HCT116 (cell line): ENCODE measurements around the gene ACBD6. TPM values are rescaled to one million over a fixed set of nuclear protein-coding genes. Genes with fewer than 3 reads are reported as not detected.

Source experiments
- ATAC-seq: fragments of 200-7000 bp; cut with Tn5 transposase; 2 replicates; pipeline ENCODE4 v1.9.1; 2020; ENCODE audit warnings: mild to moderate bottlenecking, moderate library complexity
- BruUV-seq: library from RNA; stranded (reverse); fragments of 400-500 nt; replicated peaks from 2 replicates; lab custom pipeline; 2021; lab: Mats Ljungman, UMichigan
- CTCF ChIA-PET: fragments of 300-600 bp; sonication (Branson Sonifier 250); formaldehyde crosslinking; loops from one replicate; lab custom pipeline; 2021; ENCODE audit warnings: antibody characterized with exemption; lab: Charles Lee
- POLR2A ChIA-PET: fragments of 300-600, 350-600 bp; sonication (Branson Sonifier 250); formaldehyde crosslinking; loops from one replicate; lab custom pipeline; 2021; ENCODE audit warnings: antibody characterized with exemption; lab: Charles Lee
- RAD21 ChIA-PET, 2 experiments: fragments of 300-600 bp; sonication (Branson Sonifier 250); formaldehyde crosslinking; loops; one replicate each; lab custom pipeline; 2023; ENCODE audit warnings: low total read pairs in 2 of 2; ENCODE audit not compliant: uncharacterized antibody in 2 of 2, unreplicated experiment in 2 of 2, low non-redundant PET in 1 of 2; lab: Charles Lee
- DNase-seq: peaks from one replicate; pipeline ENCODE4 v3.0.0-alpha.2; 2010; ENCODE audit warnings: low read depth, low spot score
- H2AFZ ChIP-seq: fragments of 200-600 bp; shearing (Covaris generic), sonication (generic); 2 replicates; pipeline ENCODE4 v1.6.1; 2017; ENCODE audit warnings: low read depth, mixed run types, mixed read lengths, antibody characterized with exemption, low read length; ENCODE audit not compliant: poor library complexity, severe bottlenecking
- H3K27ac ChIP-seq: 2 replicates; pipeline ENCODE4 v1.5.1; 2012; ENCODE audit warnings: low read depth, low read length
- H3K27me3 ChIP-seq: fragments of 200-600 bp; sonication (generic); 2 replicates; pipeline ENCODE4 v1.6.1; 2016; ENCODE audit warnings: mixed run types, low read length, mixed read lengths; ENCODE audit not compliant: insufficient read depth
- H3K36me3 ChIP-seq, 2 experiments: fragments of 200-500 bp in 1 of 2; fragments of 200-600 bp in 1 of 2; sonication (Bioruptor generic) in 1 of 2; sonication (generic) in 1 of 2; 2 replicates each; pipeline versions ENCODE4 v1.5.1 to v1.6.1; 2014 to 2016; ENCODE audit warnings: low read length in 2 of 2, inconsistent platforms in 1 of 2, mixed read lengths in 1 of 2, mixed run types in 1 of 2; ENCODE audit not compliant: insufficient read depth in 2 of 2, control insufficient read depth in 1 of 2
- H3K4me1 ChIP-seq, 2 experiments: fragments of 200-600 bp in 1 of 2; sonication (generic) in 1 of 2; 2 replicates each; pipeline versions ENCODE4 v1.5.1 to v1.6.1; 2012 to 2017; ENCODE audit warnings: low read length in 2 of 2, inconsistent platforms in 1 of 2, mild to moderate bottlenecking in 1 of 2, mixed read lengths in 1 of 2, mixed run types in 1 of 2, moderate library complexity in 1 of 2; ENCODE audit not compliant: insufficient read depth in 2 of 2, control insufficient read depth in 1 of 2
- H3K4me2 ChIP-seq: fragments of 200-600 bp; sonication (generic); 2 replicates; pipeline ENCODE4 v1.6.1; 2017; ENCODE audit warnings: mixed run types, low read length, mixed read lengths
- H3K4me3 ChIP-seq, 2 experiments: fragments of 200-600 bp in 1 of 2; sonication (generic) in 1 of 2; replicated peaks in 1 of 2; 2 replicates each; pipeline ENCODE4 v1.5.1; 2011 to 2016; ENCODE audit warnings: low read length in 2 of 2, control low read depth in 1 of 2, low read depth in 1 of 2, mild to moderate bottlenecking in 1 of 2, mixed read lengths in 1 of 2, mixed run types in 1 of 2
- H3K79me2 ChIP-seq: fragments of 200-600 bp; sonication (generic); 2 replicates; pipeline ENCODE4 v1.6.1; 2017; ENCODE audit warnings: mild to moderate bottlenecking, mixed run types, low read length, moderate library complexity, mixed read lengths; ENCODE audit not compliant: insufficient read depth
- H3K9ac ChIP-seq: fragments of 200-600 bp; sonication (generic); 2 replicates; pipeline ENCODE4 v1.6.1; 2016; ENCODE audit warnings: low read length, mixed read lengths
- H3K9me2 ChIP-seq: fragments of 200-600 bp; sonication (generic), shearing (Covaris generic); 2 replicates; pipeline ENCODE4 v1.6.1; 2017; ENCODE audit warnings: mixed run types, mild to moderate bottlenecking, moderate library complexity; ENCODE audit not compliant: insufficient read depth
- H3K9me3 ChIP-seq, 2 experiments: fragments of 200-500 bp in 1 of 2; fragments of 200-600 bp in 1 of 2; sonication (Bioruptor generic) in 1 of 2; sonication (generic) in 1 of 2; 2 replicates each; pipeline ENCODE4 v1.6.1; 2014 to 2017; ENCODE audit warnings: low read length in 2 of 2, mixed read lengths in 2 of 2, inconsistent platforms in 1 of 2, low read depth in 1 of 2, mild to moderate bottlenecking in 1 of 2, mixed run types in 1 of 2, moderate library complexity in 1 of 2; ENCODE audit not compliant: control insufficient read depth in 1 of 2, insufficient read depth in 1 of 2
- H4K20me1 ChIP-seq: fragments of 200-600 bp; sonication (generic), shearing (Covaris generic); 2 replicates; pipeline ENCODE4 v1.6.1; 2017; ENCODE audit warnings: mixed run types, mild to moderate bottlenecking, moderate library complexity; ENCODE audit not compliant: insufficient read depth
- ATF3 ChIP-seq: IDR thresholded peaks from 2 replicates; pipeline ENCODE4 v1.6.1; 2012
- CBX3 ChIP-seq: IDR thresholded peaks from 2 replicates; pipeline ENCODE4 v1.6.1; 2012; ENCODE audit warnings: low read depth
- CEBPB ChIP-seq: IDR thresholded peaks from 2 replicates; pipeline ENCODE4 v1.6.1; 2012; ENCODE audit warnings: low read depth
- CTCF ChIP-seq, 3 experiments: fragments of 200-600 bp in 1 of 3; sonication (generic) in 1 of 3; IDR thresholded peaks in 2 of 3; conservative IDR thresholded peaks in 1 of 3; 2 replicates each; pipeline ENCODE4 v1.5.1; 2012 to 2017; ENCODE audit warnings: low read depth in 2 of 3, low read length in 2 of 3, antibody characterized with exemption in 1 of 3, borderline replicate concordance in 1 of 3, control low read depth in 1 of 3, mild to moderate bottlenecking in 1 of 3, mixed read lengths in 1 of 3, mixed run types in 1 of 3, moderate library complexity in 1 of 3; ENCODE audit not compliant: insufficient read depth in 1 of 3
- EGR1 ChIP-seq: IDR thresholded peaks from 2 replicates; pipeline ENCODE4 v1.6.1; 2012; ENCODE audit warnings: low read depth
- EZH2 ChIP-seq: fragments of 200-600 bp; sonication (generic); IDR thresholded peaks from 2 replicates; pipeline ENCODE4 v1.6.1; 2017; ENCODE audit warnings: antibody characterized with exemption, mixed run types
- EZH2phosphoT487 ChIP-seq: fragments of 200-600 bp; IDR thresholded peaks from 2 replicates; pipeline ENCODE4 v1.6.1; 2018; ENCODE audit warnings: antibody characterized with exemption, borderline replicate concordance
- FOSL1 ChIP-seq: IDR thresholded peaks from 2 replicates; pipeline ENCODE4 v1.6.1; 2012; ENCODE audit warnings: low read depth
- JUND ChIP-seq: IDR thresholded peaks from 2 replicates; pipeline ENCODE4 v1.6.1; 2012
- MAX ChIP-seq: IDR thresholded peaks from 2 replicates; pipeline ENCODE4 v1.6.1; 2012
- POLR2AphosphoS5 ChIP-seq: IDR thresholded peaks from 2 replicates; pipeline ENCODE4 v1.6.1; 2011; ENCODE audit warnings: mild to moderate bottlenecking, low read depth, low read length, moderate library complexity
- RAD21 ChIP-seq: IDR thresholded peaks from 2 replicates; pipeline ENCODE4 v1.6.1; 2012; ENCODE audit warnings: low read depth, mild to moderate bottlenecking
- REST ChIP-seq: IDR thresholded peaks from 2 replicates; pipeline ENCODE4 v1.6.1; 2012; ENCODE audit warnings: low read depth
- SIN3A ChIP-seq: IDR thresholded peaks from 2 replicates; pipeline ENCODE4 v1.6.1; 2012; ENCODE audit warnings: low read depth
- SP1 ChIP-seq: IDR thresholded peaks from 2 replicates; pipeline ENCODE4 v1.6.1; 2012; ENCODE audit warnings: low read depth
- SRF ChIP-seq: IDR thresholded peaks from 2 replicates; pipeline ENCODE4 v1.6.1; 2012; ENCODE audit warnings: low read depth
- TCF7L2 ChIP-seq: IDR thresholded peaks from 2 replicates; pipeline ENCODE4 v1.7.0; 2011; ENCODE audit warnings: borderline replicate concordance, inconsistent platforms; ENCODE audit not compliant: insufficient read depth, insufficient read length; ENCODE audit errors: extremely low read depth
- YY1 ChIP-seq: IDR thresholded peaks from 2 replicates; pipeline ENCODE4 v1.6.1; 2011; ENCODE audit warnings: low read length, low read depth, moderate library complexity, mild to moderate bottlenecking; ENCODE audit not compliant: insufficient replicate concordance; ENCODE audit errors: extremely low read depth
- ZBTB33 ChIP-seq: IDR thresholded peaks from 2 replicates; pipeline ENCODE4 v1.6.1; 2011; ENCODE audit warnings: mild to moderate bottlenecking, low read length, moderate library complexity; ENCODE audit not compliant: insufficient replicate concordance; ENCODE audit errors: extremely low read depth
- ZFX ChIP-seq: fragments of 450-650 bp; IDR thresholded peaks from 2 replicates; pipeline ENCODE4 v1.6.1; 2017
- intact Hi-C: fragments of 100-400 bp; cut with micrococcal nuclease; formaldehyde crosslinking; loops from 2 replicates; pipeline ENCODE4 v1.10.0; 2022
- total RNA-seq: library from RNA; stranded (reverse); gene quantifications from one replicate; pipeline ENCODE4 v1.2.1, GENCODE V29; 2021; ENCODE audit not compliant: unreplicated experiment

ACBD6 gene
- total RNA-seq, 1 experiment from 2014 or later = 43.2 TPM

DNA sequence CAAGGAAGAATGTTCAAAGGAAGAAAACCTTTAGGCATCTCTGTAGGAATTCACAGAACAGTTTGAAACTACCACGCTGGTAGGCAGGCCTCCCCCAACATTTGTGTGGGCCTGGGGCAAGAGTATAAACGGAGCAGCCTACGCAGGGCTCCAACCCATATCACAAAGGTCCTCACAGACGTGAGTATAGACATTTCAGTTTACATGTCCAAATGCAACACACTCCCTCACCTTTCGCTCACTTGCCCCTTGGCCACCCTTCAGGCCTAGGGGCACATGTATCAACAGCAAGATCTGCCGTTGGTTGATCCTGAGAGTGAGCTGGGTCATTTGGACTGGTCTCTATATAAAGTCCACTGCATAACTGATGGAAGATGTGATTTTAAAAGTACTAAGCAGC is 133.3 kb downstream of the ACBD6 start:
- no peaks in the 10 kb centered on the region for H3K9me2 ChIP-seq
- no peak overlapping the region for H3K4me2 ChIP-seq
- TF ChIP-seq ATF3 = no peak
- TF ChIP-seq ZBTB33 = no peak
- no peak for TF ChIP-seq MAX
- no peak for TF ChIP-seq SRF
- no peak for TF ChIP-seq TCF7L2
- TF ChIP-seq FOSL1 = no peak
- no peak for TF ChIP-seq CEBPB
- TF ChIP-seq SP1 = no peak
- no peak for TF ChIP-seq EGR1
- no peak for TF ChIP-seq JUND
- TF ChIP-seq EZH2phosphoT487 = no peak
- TF ChIP-seq RAD21 = no peak
- no peak for TF ChIP-seq CBX3
- TF ChIP-seq REST = no peak
- TF ChIP-seq CTCF (IDR thresholded peaks at IDR 0.05 in 2 of 3, conservative IDR thresholded peaks at IDR 0.05 in 1 of 3; ENCODE audit: borderline replicate concordance in 1 of 3, insufficient read depth in 1 of 3, low read depth in 2 of 3, low read length in 2 of 3) = no peak
- TF ChIP-seq POLR2AphosphoS5 = no peak
- TF ChIP-seq YY1 = no peak
- TF ChIP-seq ZFX = no peak
- no peak for TF ChIP-seq EZH2
- no peak for TF ChIP-seq SIN3A
- ChIA-PET CTCF (no interaction called here), POLR2A (no interaction called here), RAD21 (no interaction called here)
- no peak overlapping the region for H3K4me3 ChIP-seq
- intact Hi-C loops = loop anchor here (5.0 kb wide), 1 partner anchor 113 kb away; no protein-coding TSS in a partner anchor
- no TSS peak for BruUV-seq
- ATAC-seq (no peak), DNase-seq (no peak)
- no peaks in the 10 kb centered on the region for H3K36me3 ChIP-seq
- no peak overlapping the region for H2AFZ ChIP-seq
- no peaks in the 10 kb centered on the region for H3K9me3 ChIP-seq
- no peaks in the 10 kb centered on the region; a peak in 1 of 4 replicates for H3K4me1 ChIP-seq
- peaks cover 13% of the 10 kb centered on the region for H3K79me2 ChIP-seq
- peaks cover 5% of the 10 kb centered on the region; the same call in 1 of the 2 replicates for H4K20me1 ChIP-seq
- H3K9ac ChIP-seq = no peak overlapping the region
- H3K27me3 ChIP-seq = no peaks in the 10 kb centered on the region
- H3K27ac ChIP-seq = no peak overlapping the region
